ENCODE results near the gene LRRC8B.

LRRC8B gene

DNA sequence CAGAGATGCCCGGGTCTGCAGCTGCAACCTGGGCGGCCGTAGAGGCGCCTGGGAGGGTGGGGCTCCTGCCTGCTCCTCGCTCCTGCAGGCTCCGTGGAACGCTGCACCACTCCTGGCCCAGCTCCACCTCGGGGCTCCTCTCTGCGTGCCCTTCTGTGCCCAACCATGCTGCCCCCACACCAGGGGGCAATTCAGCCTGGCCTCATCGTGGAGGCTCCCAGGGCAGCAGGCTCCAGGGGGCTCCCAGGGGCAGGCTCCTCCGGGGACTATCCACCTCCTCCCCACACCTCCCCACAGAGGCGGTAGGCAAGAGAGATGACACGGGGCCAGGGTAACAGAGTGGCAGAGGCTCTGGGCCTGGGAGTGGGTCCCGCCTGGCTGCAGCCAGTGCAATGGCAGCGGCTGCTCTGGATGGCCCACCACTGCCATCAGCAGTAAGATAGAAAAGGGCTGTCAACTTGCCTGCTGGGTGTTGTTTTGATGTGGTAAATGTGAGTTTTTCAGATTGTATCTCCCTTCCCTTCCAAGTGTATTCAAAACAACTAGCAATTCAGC lies 85.9 kb downstream of the LRRC8B start:
- TF ChIP-seq, protein P1, sequence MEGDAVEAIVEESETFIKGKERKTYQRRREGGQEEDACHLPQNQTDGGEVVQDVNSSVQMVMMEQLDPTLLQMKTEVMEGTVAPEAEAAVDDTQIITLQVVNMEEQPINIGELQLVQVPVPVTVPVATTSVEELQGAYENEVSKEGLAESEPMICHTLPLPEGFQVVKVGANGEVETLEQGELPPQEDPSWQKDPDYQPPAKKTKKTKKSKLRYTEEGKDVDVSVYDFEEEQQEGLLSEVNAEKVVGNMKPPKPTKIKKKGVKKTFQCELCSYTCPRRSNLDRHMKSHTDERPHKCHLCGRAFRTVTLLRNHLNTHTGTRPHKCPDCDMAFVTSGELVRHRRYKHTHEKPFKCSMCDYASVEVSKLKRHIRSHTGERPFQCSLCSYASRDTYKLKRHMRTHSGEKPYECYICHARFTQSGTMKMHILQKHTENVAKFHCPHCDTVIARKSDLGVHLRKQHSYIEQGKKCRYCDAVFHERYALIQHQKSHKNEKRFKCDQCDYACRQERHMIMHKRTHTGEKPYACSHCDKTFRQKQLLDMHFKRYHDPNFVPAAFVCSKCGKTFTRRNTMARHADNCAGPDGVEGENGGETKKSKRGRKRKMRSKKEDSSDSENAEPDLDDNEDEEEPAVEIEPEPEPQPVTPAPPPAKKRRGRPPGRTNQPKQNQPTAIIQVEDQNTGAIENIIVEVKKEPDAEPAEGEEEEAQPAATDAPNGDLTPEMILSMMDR (conservative IDR thresholded peaks at IDR 0.05; ENCODE audit: low read depth), result no peak
- DNase-seq (ENCODE audit: low spot score), result no peak
- ChIA-PET CTCF (no interaction called here), POLR2A (ENCODE audit: low non-redundant PET) (no interaction called here)
- no peak overlapping the region for H3K27ac ChIP-seq

DNA sequence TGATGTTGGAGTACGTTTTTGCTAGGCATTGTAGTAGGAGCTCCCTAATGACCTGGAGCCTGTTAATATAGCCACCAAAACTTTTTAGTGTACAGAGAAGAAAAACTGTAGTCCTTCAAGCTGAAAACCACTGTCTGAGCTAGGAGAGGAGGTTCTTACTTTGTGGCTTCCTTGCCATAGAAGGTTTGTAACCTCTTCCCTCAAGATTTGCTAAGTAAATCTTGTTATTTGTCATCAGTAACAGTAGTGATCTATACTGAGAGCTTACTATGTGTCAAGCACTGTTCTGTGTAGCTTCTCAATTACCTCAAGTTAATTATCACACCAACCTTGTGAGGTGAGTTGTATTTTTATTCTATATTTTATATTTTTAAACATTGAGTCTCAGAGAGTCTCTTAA lies 87.1 kb downstream of the LRRC8B start:
- no peak overlapping the region for H3K27ac ChIP-seq
- TF ChIP-seq, protein P1 (conservative IDR thresholded peaks at IDR 0.05; ENCODE audit: low read depth), result no peak
- ChIA-PET POLR2A (ENCODE audit: low non-redundant PET) (interaction anchor here (0.6 kb wide), 1 partner anchor 627 kb away, joined by 4 read pairs; no protein-coding TSS in a partner anchor), CTCF (interaction anchor here (0.6 kb wide), 1 partner anchor 638 kb away, joined by 6 read pairs; no protein-coding TSS in a partner anchor)
- no peak for DNase-seq (ENCODE audit: low spot score)

DNA sequence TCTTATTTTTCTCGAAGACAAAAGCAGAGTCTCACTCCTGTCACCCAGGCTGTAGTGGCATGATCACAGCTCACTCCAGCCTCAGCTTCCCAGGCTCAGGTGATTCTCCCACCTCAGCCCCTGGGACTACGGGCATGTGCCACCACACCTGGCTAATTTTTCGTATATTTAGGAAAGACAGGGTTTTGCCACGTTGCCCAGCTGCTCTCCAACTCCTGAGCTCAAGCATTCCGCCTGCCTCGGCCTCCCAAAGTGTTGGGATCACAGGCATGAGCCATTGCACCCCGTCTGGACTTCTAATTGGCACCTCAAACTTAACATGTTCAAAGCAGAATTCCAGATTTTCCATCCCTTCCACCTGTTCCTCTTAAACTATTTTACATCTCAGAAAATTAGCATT lies 89.3 kb downstream of the LRRC8B start:
- DNase-seq (ENCODE audit: low spot score), result no peak
- H3K27ac ChIP-seq, result no peak overlapping the region
- ChIA-PET CTCF (interaction anchor here (0.6 to 0.7 kb wide), 4 partner anchors 12 to 339 kb away, joined by 3 to 4 read pairs (median 4); no protein-coding TSS in a partner anchor), POLR2A (ENCODE audit: low non-redundant PET) (no interaction called here)
- TF ChIP-seq, protein P1 (conservative IDR thresholded peaks at IDR 0.05; ENCODE audit: low read depth), result no peak

GRCh38 chr1:89615676-89616598 lies 91.3 kb downstream of the LRRC8B start:
- TF ChIP-seq, protein P1 (conservative IDR thresholded peaks at IDR 0.05; ENCODE audit: low read depth), result no peak
- CTCF ChIA-PET, result interaction anchor here (0.6 to 1.4 kb wide), 5 partner anchors 8 to 15 kb away, joined by 3 read pairs; no protein-coding TSS in a partner anchor
- H3K27ac ChIP-seq, result peak overlapping the region; percentile 64
- POLR2A ChIA-PET (ENCODE audit: low non-redundant PET), result no interaction called here
- DNase-seq (ENCODE audit: low spot score), result peak; percentile 53

DNA sequence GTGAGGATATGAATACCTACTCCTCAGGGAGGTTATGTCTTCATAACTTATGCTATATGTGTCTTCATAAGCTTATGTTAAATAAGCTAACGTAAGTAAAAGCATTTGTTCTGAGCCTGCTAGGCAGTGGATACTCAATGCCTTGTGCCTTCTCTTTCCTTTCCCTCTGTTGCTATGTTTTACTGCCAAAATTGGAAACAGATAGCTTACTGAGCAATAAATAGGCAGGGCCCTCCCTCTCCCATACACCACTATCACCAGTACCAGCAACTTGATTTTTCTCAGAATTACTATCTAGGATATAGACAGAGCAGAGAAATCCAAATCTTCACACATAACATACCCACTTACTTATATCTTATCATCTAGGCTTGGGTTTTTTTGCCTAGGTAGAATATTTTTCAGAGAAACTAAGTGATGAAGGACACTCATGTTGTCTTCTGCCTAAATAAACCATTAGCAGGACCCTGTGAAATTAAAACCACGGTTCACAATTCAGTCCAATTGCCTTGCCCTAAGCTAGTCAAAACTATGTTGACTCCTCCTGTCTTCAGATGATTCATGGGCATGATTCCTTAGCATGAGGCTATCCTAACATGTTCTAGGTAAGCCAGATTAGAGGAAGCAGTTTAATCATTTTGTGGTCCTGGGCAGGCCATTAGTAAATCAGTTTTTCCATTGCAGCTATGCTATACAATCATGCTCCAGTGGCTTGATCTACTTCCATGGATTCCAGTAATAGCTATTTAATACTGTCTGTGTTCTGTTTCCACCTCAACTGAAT lies 92.4 kb downstream of the LRRC8B start:
- POLR2A ChIA-PET (ENCODE audit: low non-redundant PET), result no interaction called here

More for the DNA sequence above, 92.4 kb downstream of the LRRC8B start:
- CTCF ChIA-PET, result interaction anchor here (1.0 to 1.4 kb wide), 3 partner anchors 9 to 98 kb away, joined by 3 read pairs; no protein-coding TSS in a partner anchor
- no peak for DNase-seq (ENCODE audit: low spot score)
- H3K27ac ChIP-seq, result no peak overlapping the region
- TF ChIP-seq, protein P1 (conservative IDR thresholded peaks at IDR 0.05; ENCODE audit: low read depth), result no peak

All from RWPE1 (cell line).